Muscle layer of duodenum (tissue), 2 donors: ENCODE results near the gene PVALEF.

Source experiments
- H3K27ac ChIP-seq: one replicate; pipeline ENCODE4 v1.7.0; 2013; ENCODE audit warnings: mild to moderate bottlenecking, low read length
- H3K27me3 ChIP-seq: one replicate; pipeline ENCODE4 v1.7.0; 2013; ENCODE audit warnings: low read depth, mild to moderate bottlenecking, control low read depth, low read length
- H3K36me3 ChIP-seq, 2 donors: one replicate each; pipeline ENCODE4 v1.7.0; 2013; ENCODE audit warnings: low read length in 2 of 2, control low read depth in 1 of 2, mild to moderate bottlenecking in 1 of 2; ENCODE audit not compliant: insufficient read depth in 2 of 2, control insufficient read depth in 1 of 2
- H3K4me1 ChIP-seq, 2 donors: one replicate each; pipeline ENCODE4 v1.7.0; 2013; ENCODE audit warnings: low read length in 2 of 2, mild to moderate bottlenecking in 2 of 2, control low read depth in 1 of 2, moderate library complexity in 1 of 2; ENCODE audit not compliant: insufficient read depth in 2 of 2, control insufficient read depth in 1 of 2
- H3K4me3 ChIP-seq, 2 donors: one replicate each; pipeline ENCODE4 v1.7.0; 2013; ENCODE audit warnings: low read length in 2 of 2, low read depth in 1 of 2, mild to moderate bottlenecking in 1 of 2
- H3K9me3 ChIP-seq, 2 donors: one replicate each; pipeline ENCODE4 v1.7.0; 2013; ENCODE audit warnings: low read length in 2 of 2, control low read depth in 1 of 2, mild to moderate bottlenecking in 1 of 2; ENCODE audit not compliant: control insufficient read depth in 1 of 2
- donor health status: healthy.

PVALEF gene

GRCh38 chr17:81197409-81197795, 32.1 kb downstream of the PVALEF start:
- H3K36me3 ChIP-seq, result peaks cover 0 to 19% of the 10 kb centered on the region in 2 donors
- no peaks in the 10 kb centered on the region for H3K9me3 ChIP-seq
- H3K4me3 ChIP-seq, result no peak overlapping the region
- H3K27me3 ChIP-seq, result no peaks in the 10 kb centered on the region
- H3K4me1 ChIP-seq, result peaks cover 0 to 3% of the 10 kb centered on the region in 2 donors
- no peak overlapping the region for H3K27ac ChIP-seq

GRCh38 chr17:81197831-81198490, 32.7 kb downstream of the PVALEF start:
- Histone ChIP-seq H3K4me1 (peaks cover 0 to 3% of the 10 kb centered on the region in 2 donors), H3K9me3 (no peaks in the 10 kb centered on the region), H3K36me3 (peaks cover 0 to 21% of the 10 kb centered on the region in 2 donors), H3K27ac (no peak overlapping the region), H3K27me3 (no peaks in the 10 kb centered on the region), H3K4me3 (no peak overlapping the region)

GRCh38 chr17:81198826-81199481, 33.6 kb downstream of the PVALEF start:
- no peak overlapping the region for H3K4me3 ChIP-seq
- H3K27ac ChIP-seq, result no peak overlapping the region
- no peaks in the 10 kb centered on the region for H3K4me1 ChIP-seq
- H3K9me3 ChIP-seq, result no peaks in the 10 kb centered on the region
- H3K36me3 ChIP-seq, result peaks cover 0 to 25% of the 10 kb centered on the region in 2 donors
- no peaks in the 10 kb centered on the region for H3K27me3 ChIP-seq

GRCh38 chr17:81199482-81199830, 34.1 kb downstream of the PVALEF start:
- Histone ChIP-seq H3K4me3 (no peak overlapping the region), H3K27ac (no peak overlapping the region), H3K9me3 (no peaks in the 10 kb centered on the region), H3K27me3 (no peaks in the 10 kb centered on the region), H3K4me1 (no peaks in the 10 kb centered on the region), H3K36me3 (peaks cover 0 to 25% of the 10 kb centered on the region in 2 donors)

GRCh38 chr17:81200201-81200600, 34.9 kb downstream of the PVALEF start:
- Histone ChIP-seq H3K9me3 (no peaks in the 10 kb centered on the region), H3K27ac (no peak overlapping the region), H3K36me3 (peaks cover 0 to 25% of the 10 kb centered on the region in 2 donors), H3K4me1 (no peaks in the 10 kb centered on the region), H3K4me3 (no peak overlapping the region), H3K27me3 (no peaks in the 10 kb centered on the region)

- Histone ChIP-seq H3K9me3 (no peaks in the 10 kb centered on the region), H3K27me3 (no peaks in the 10 kb centered on the region), H3K36me3 (peaks cover 0 to 25% of the 10 kb centered on the region in 2 donors), H3K4me3 (no peak overlapping the region), H3K4me1 (no peaks in the 10 kb centered on the region), H3K27ac (no peak overlapping the region)
Observed at GRCh38 chr17:81200695-81201580, 35.6 kb downstream of the PVALEF start.

- Histone ChIP-seq H3K27ac (no peak overlapping the region), H3K27me3 (no peaks in the 10 kb centered on the region), H3K36me3 (peaks cover 0 to 27% of the 10 kb centered on the region in 2 donors), H3K4me3 (no peak overlapping the region), H3K4me1 (no peaks in the 10 kb centered on the region), H3K9me3 (no peaks in the 10 kb centered on the region)
Observed at GRCh38 chr17:81202318-81202717, 37.0 kb downstream of the PVALEF start.

GRCh38 chr17:81203136-81203535, 37.8 kb downstream of the PVALEF start:
- Histone ChIP-seq H3K27me3 (no peaks in the 10 kb centered on the region), H3K36me3 (peaks cover 0 to 20% of the 10 kb centered on the region in 2 donors), H3K4me3 (no peak overlapping the region), H3K27ac (no peak overlapping the region), H3K4me1 (no peaks in the 10 kb centered on the region), H3K9me3 (no peaks in the 10 kb centered on the region)

- Histone ChIP-seq H3K36me3 (peaks cover 0 to 20% of the 10 kb centered on the region in 2 donors), H3K27me3 (no peaks in the 10 kb centered on the region), H3K27ac (no peak overlapping the region), H3K4me1 (no peaks in the 10 kb centered on the region), H3K9me3 (no peaks in the 10 kb centered on the region), H3K4me3 (no peak overlapping the region)
Observed at GRCh38 chr17:81204578-81204977, 39.3 kb downstream of the PVALEF start.

GRCh38 chr17:81206166-81206565, 40.9 kb downstream of the PVALEF start:
- H3K4me1 ChIP-seq, result no peaks in the 10 kb centered on the region
- H3K4me3 ChIP-seq, result no peak overlapping the region
- no peak overlapping the region for H3K27ac ChIP-seq
- no peaks in the 10 kb centered on the region for H3K9me3 ChIP-seq
- H3K36me3 ChIP-seq, result peaks cover 0 to 19% of the 10 kb centered on the region in 2 donors
- no peaks in the 10 kb centered on the region for H3K27me3 ChIP-seq

- Histone ChIP-seq H3K36me3 (peaks cover 0 to 19% of the 10 kb centered on the region in 2 donors), H3K27me3 (no peaks in the 10 kb centered on the region), H3K9me3 (no peaks in the 10 kb centered on the region), H3K4me1 (no peaks in the 10 kb centered on the region), H3K4me3 (no peak overlapping the region), H3K27ac (no peak overlapping the region)
Observed at GRCh38 chr17:81206657-81207056, 41.4 kb downstream of the PVALEF start.
